ENCODE measurements around the gene COPS4.

DNA sequence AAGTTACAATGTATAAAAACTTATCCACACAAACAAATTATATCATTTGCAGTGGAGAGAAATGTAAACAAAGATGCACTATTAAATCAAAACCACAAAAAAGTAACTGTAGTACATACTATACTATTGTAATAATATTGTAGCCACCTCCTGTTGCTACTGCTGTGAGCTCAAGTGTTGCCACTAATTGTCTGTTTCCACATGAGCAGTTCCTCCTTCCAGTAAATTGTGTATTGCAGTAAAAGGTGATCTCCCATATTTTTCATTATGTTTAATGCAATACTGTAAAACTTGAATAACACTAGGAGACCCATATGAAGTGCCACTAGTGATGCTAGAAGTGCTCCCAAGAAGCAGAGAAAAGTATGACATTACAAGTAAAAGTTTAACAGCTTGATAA is 36.1 kb upstream of the COPS4 start:
- TF ChIP-seq POLR2A (IDR thresholded peaks at IDR 0.05): no peak
- TF ChIP-seq, protein P1, sequence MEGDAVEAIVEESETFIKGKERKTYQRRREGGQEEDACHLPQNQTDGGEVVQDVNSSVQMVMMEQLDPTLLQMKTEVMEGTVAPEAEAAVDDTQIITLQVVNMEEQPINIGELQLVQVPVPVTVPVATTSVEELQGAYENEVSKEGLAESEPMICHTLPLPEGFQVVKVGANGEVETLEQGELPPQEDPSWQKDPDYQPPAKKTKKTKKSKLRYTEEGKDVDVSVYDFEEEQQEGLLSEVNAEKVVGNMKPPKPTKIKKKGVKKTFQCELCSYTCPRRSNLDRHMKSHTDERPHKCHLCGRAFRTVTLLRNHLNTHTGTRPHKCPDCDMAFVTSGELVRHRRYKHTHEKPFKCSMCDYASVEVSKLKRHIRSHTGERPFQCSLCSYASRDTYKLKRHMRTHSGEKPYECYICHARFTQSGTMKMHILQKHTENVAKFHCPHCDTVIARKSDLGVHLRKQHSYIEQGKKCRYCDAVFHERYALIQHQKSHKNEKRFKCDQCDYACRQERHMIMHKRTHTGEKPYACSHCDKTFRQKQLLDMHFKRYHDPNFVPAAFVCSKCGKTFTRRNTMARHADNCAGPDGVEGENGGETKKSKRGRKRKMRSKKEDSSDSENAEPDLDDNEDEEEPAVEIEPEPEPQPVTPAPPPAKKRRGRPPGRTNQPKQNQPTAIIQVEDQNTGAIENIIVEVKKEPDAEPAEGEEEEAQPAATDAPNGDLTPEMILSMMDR (IDR thresholded peaks at IDR 0.05 in 4 of 5, conservative IDR thresholded peaks at IDR 0.05 in 1 of 5): no peak
